ENCODE data around the gene VKORC1L1.
"Not testable (repeated sequence)": the region's sequence is repeated elsewhere in the genome, so short reads cannot be mapped to it uniquely, and the experiment has no call there.

Gene VKORC1L1

GRCh38 chr7:65888434-65889156 lies 15.7 kb downstream of the VKORC1L1 start:
- DNase-seq = not testable (repeated sequence)

- DNase-seq = not testable (repeated sequence)
Observed at GRCh38 chr7:65889722-65890121, 16.8 kb downstream of the VKORC1L1 start.

GRCh38 chr7:65892161-65892560 lies 19.3 kb downstream of the VKORC1L1 start:
- DNase-seq = peak; percentile 35

- no peak for DNase-seq
Observed at GRCh38 chr7:65892835-65893234, 20.0 kb downstream of the VKORC1L1 start.

- no peak for DNase-seq
Observed at GRCh38 chr7:65896279-65896870, 23.5 kb downstream of the VKORC1L1 start.

DNA sequence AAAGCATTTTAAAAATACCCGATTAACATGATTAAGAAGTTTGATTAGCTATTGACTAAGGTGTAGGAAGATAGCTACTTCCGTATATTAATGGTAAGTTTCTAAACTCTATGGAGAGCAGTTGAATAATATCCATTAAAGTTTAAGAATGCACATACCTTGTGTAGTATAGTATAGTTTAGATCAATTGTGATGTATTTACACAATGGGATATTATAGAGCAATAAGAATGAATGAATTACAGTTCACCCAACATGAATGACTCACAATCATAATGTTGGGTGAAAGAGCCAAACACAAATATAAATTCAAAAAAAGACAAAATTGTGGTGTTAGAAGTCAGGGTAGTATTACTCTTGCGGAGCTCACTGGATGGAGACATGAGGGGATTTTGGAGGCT lies 24.4 kb downstream of the VKORC1L1 start:
- DNase-seq = not testable (repeated sequence)

DNA sequence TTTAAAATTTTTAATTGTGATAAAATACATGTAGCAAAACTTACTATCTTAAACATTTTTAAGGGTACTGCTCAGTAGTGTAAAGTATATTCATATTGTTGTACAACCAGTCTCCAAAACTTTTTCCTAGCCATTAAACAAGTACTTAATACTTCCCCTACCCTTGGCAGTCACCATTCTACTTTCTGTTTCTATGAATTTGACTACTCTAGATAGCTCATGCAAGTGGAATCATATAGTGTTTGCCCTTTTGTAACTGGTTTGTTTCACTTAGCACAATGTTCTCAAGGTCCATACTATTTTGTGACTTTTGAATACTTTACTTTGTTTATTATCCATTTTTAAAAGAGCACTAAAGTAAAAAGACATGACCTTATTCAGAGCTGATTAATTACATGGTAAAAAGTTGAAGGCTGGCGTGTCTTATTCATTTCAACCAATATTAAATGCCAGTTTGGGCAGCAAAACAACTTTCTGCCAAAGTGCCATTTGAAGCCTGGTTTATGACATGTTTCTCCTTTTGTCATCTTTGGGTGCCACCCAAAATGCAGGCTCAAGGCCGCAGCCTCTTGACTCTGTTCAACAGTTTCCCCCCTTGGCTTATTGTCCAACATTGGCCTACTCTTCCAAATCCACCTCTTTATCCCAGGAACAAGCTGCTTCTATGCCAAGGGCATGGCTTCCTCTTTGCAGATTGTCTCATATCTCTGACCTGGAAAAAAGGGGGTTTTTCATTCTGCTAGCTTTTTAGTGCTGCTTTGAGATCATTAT lies 26.0 kb downstream of the VKORC1L1 start:
- not testable (repeated sequence) for DNase-seq

DNA sequence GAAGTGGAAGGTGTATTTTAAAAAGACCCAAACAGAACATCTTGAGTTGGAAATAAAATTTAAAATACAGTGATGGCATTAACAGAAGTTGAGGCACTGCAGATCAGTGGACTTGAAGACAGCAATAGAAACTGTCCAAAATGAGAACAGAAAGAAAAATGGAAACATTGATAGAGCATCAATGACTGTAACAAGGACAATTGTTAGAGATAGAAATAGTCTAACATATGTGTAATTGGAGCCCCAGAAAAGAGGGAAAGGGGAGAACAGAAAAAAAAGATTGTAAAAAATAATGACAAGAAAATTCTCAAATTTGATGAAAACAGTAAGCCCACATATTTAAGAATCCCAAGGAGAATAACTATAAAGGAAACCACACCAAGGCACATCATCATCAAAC lies 29.4 kb downstream of the VKORC1L1 start:
- DNase-seq = no peak

- no peak for DNase-seq
Observed at GRCh38 chr7:65907501-65908198, 34.8 kb downstream of the VKORC1L1 start.

- no peak for DNase-seq
Observed at GRCh38 chr7:65910237-65910636, 37.4 kb downstream of the VKORC1L1 start.

- no peak for DNase-seq
Observed at GRCh38 chr7:65912237-65912636, 39.4 kb downstream of the VKORC1L1 start.

DNA sequence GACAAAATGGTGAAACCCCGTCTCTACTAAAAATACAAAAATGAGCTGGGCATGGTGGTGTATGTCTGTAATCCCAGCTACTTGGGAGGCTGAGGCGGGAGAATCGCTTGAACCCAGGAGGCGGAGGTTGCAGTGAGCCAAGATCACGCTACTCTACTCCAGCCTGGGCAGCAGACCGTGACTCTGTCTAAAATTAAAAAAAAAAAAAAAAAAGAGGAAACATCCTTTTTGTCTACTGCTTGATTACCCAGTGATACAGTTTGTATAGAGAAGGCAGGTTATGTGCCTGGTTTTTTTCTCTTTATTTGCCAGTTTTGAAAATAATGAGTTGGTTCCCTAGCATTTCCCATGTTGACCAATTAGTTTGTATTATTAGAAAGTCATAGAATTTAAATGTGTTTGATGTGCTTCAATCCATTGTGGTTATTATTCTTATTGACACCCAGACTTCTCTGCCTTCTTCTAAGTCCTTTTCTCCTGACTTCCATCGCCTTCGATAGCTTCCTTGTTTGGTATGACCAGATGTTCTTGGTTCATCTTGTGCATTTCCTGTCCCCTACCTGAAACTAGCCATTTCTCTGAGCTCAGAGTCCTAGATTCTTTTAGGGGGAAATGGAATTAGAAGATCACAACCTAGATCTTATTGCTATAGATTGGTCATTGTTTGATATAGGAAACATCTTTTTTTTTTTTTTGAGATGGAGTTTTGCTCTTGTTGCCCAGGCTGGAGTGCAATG lies 43.2 kb downstream of the VKORC1L1 start:
- no peak for DNase-seq

- DNase-seq = no peak
Observed at GRCh38 chr7:65923316-65923715, 50.4 kb downstream of the VKORC1L1 start.

- DNase-seq = no peak
Observed at GRCh38 chr7:65924193-65924592, 51.3 kb downstream of the VKORC1L1 start.

- DNase-seq = peak; percentile 47
Observed at GRCh38 chr7:65925040-65925439, 52.2 kb downstream of the VKORC1L1 start.

DNA sequence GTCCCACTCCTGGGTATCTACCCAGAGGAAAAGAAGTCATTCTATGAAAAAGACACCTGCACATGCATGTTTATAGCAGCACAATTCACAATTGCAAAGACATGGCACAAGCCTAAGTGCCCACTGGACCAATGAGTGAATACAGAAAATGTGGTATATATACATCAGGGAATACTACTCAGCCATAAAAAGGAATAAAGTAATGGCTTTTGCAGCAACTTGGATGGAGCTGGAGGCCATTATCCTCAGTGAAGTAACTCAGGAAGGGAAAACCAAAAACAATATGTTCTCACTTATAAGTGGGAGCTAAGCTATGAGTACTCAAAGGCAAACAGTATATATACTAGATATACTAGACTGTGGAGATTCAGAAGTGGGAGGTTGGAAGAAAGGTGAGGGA lies 53.7 kb downstream of the VKORC1L1 start:
- DNase-seq = no peak

- DNase-seq = no peak
Observed at GRCh38 chr7:65927489-65928448, 54.9 kb downstream of the VKORC1L1 start.

DNA sequence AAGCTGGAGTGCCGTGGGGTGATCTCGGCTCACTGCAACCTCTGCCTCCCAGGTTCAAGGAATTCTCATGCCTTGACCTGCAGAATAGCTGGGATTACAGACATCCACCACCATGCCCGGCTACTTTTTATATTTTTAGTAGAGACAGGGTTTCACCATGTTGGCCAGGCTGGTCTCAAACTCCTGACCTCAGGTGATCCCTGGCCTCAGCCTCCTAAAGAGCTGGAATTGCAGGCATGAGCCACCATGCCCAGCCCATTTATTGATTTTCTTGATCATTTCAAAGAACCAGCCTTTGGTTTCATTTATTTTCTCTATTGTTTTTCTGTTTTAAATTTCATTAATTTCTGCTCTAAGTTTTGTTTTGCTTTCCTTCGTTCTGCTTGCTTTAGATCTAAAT lies 58.8 kb downstream of the VKORC1L1 start:
- no peak for DNase-seq

- no peak for DNase-seq
Observed at GRCh38 chr7:65937296-65937695, 64.4 kb downstream of the VKORC1L1 start.

DNA sequence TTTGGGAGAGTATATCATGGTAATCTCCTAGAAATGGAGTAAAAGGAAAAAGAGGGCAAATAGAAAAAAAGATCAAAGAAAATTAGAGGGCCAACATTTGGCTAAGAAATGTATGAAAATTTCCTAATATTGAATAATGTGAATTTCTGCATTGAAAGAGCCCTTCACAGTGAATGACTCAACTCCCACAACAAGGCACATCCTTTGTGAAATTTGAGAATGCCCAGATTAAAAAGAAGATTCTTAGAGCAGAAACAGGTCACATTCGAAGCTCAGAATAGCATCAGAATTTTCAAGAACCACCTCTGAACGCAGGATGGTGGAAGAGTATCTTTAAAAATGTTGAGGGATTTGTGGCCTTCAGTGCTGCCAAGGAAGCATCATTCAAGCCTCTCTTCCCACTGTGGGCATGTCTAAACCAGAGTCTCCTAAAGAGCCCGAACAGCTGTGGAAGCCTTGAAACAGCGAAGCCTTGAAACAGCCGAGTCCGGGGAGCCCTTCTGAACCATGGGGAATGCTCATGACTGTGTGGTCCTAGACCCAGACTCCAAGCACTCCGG lies 65.5 kb downstream of the VKORC1L1 start:
- no peak for DNase-seq

- DNase-seq = not testable (repeated sequence)
Observed at GRCh38 chr7:65945787-65946186, 72.9 kb downstream of the VKORC1L1 start.
